ENCODE results near the gene ZNF430. TPM values are rescaled to one million over a fixed set of nuclear protein-coding genes. Genes with fewer than 3 reads are reported as not detected.

ZNF430 gene
- total and polyA plus RNA-seq, 2 of the 8 experiments (the other 6 are each of a cell fraction or from before 2014, with no cell fraction given): 4.1 to 16.1 TPM

DNA sequence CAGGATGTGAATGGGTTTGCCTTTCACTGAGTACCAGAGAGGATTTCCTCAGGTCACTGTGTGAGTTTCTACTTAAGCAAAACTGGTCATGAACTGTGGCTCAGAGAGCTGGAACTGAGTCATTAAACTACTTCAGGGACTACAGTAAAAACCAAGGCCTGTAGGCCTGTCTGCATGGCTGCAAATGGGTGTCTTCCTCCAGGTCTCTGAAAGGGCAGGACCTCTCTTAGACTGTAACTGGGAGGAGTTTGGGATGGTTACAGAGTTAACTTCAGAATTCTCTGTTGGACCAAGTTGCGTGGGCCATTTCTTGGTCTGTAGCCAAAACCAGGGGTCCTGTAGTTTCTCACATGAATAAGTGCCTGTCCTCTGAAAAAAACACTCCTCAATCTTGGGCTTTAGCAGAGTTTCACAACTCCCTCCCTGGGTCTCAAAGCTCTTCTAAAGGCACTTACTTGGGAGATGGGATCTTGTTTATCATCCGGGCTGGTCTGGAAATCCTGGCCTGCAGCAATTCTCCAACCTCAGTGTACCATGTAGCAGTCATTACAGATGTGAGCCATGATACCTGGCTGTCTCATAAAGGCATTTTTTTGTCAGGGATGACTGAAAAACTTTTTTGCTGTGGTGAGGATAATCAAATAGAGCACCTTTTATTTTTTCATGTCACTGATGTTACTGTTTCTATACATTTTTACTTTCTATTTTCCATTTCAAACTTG lies 81.2 kb downstream of the ZNF430 start (continued):
- TF ChIP-seq, protein P1, sequence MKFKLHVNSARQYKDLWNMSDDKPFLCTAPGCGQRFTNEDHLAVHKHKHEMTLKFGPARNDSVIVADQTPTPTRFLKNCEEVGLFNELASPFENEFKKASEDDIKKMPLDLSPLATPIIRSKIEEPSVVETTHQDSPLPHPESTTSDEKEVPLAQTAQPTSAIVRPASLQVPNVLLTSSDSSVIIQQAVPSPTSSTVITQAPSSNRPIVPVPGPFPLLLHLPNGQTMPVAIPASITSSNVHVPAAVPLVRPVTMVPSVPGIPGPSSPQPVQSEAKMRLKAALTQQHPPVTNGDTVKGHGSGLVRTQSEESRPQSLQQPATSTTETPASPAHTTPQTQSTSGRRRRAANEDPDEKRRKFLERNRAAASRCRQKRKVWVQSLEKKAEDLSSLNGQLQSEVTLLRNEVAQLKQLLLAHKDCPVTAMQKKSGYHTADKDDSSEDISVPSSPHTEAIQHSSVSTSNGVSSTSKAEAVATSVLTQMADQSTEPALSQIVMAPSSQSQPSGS (IDR thresholded peaks at IDR 0.05; ENCODE audit: low read length): no peak
- TF ChIP-seq SIN3A (conservative IDR thresholded peaks at IDR 0.05 in 1 of 2, IDR thresholded peaks at IDR 0.05 in 1 of 2; ENCODE audit: low read depth in 1 of 2, low read length in 2 of 2) (no peak), EZH2 (IDR thresholded peaks at IDR 0.05; ENCODE audit: low read depth, low read length, severe bottlenecking) (no peak), KDM5A (IDR thresholded peaks at IDR 0.05; ENCODE audit: low read length) (no peak), POU5F1 (IDR thresholded peaks at IDR 0.05; ENCODE audit: low read depth, low read length) (no peak), CREB1 (IDR thresholded peaks at IDR 0.05) (no peak)
